ENCODE measurements around the gene ASB18. TPM values are rescaled to one million over a fixed set of nuclear protein-coding genes. Genes with fewer than 3 reads are reported as not detected.
"Not testable (repeated sequence)": the region's sequence is repeated elsewhere in the genome, so short reads cannot be mapped to it uniquely, and the experiment has no call there.

ASB18 gene
- total and polyA plus RNA-seq, 10 donors, result not detected

DNA sequence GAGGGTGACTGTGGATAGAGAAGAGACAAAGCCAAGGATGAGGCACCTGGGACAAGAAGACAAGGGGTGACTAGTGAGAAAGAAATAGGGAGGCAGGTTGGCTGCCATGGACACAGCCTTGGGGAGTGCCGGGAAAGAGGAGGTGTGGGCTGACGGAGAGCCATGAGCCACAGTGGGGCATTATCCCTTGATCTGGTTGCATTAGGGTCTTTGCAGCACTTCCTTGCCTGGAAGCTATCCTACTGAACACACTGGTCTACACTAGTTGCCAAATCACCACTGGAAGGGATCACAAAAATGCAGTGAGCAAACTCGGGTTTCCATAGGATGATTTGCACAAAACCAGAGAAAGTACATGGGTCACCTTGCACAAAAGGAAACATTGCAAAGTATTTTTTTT is 27.7 kb upstream of the ASB18 start:
- Histone ChIP-seq H3K4me1 (no peaks in the 10 kb centered on the region), H3K4me3 (no peak overlapping the region), H3K9me3 (no peaks in the 10 kb centered on the region), H3K27ac (no peak overlapping the region), H3K27me3 (replicated peaks in 1 of 7) (peaks cover 0 to 36% (median 0%) of the 10 kb centered on the region in 7 donors), H3K36me3 (no peaks in the 10 kb centered on the region)
- DNase-seq, result no peak
- TF ChIP-seq POLR2A (IDR thresholded peaks at IDR 0.05) (no peak), POLR2AphosphoS5 (IDR thresholded peaks at IDR 0.05) (no peak)
- TF ChIP-seq, protein P1, sequence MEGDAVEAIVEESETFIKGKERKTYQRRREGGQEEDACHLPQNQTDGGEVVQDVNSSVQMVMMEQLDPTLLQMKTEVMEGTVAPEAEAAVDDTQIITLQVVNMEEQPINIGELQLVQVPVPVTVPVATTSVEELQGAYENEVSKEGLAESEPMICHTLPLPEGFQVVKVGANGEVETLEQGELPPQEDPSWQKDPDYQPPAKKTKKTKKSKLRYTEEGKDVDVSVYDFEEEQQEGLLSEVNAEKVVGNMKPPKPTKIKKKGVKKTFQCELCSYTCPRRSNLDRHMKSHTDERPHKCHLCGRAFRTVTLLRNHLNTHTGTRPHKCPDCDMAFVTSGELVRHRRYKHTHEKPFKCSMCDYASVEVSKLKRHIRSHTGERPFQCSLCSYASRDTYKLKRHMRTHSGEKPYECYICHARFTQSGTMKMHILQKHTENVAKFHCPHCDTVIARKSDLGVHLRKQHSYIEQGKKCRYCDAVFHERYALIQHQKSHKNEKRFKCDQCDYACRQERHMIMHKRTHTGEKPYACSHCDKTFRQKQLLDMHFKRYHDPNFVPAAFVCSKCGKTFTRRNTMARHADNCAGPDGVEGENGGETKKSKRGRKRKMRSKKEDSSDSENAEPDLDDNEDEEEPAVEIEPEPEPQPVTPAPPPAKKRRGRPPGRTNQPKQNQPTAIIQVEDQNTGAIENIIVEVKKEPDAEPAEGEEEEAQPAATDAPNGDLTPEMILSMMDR (IDR thresholded peaks at IDR 0.05 in 8 of 11, conservative IDR thresholded peaks at IDR 0.05 in 3 of 11), result no peak
- WGBS, 5 donors, result 81 to 95% (median 88%) methylated on average over 3 of the region's 3 CpGs
- intact Hi-C loops (cut with DNase I; ENCODE audit: low total_unique reads), result no loop called here

DNA sequence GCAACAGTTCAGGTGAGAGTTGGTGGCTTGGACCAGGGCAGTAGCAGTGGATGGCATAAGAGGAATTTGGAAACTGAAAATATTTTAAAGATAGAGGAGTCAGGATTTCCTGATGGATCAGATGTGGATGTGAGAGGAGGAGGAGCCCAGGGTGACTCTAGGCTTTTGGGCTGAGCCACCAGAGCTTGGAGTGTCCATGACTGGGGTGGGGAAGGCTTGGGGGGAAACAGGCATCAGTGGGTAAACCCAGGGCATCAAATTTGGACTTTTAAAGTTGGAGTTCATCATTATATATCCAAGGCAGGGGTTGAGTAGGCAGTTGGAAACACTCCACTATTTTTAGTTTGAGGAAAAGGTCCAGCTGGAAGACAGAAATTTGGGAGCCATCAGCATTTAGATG is 27.3 kb upstream of the ASB18 start:
- no peak for DNase-seq
- H3K27me3 ChIP-seq (replicated peaks in 1 of 7), result peaks cover 0 to 36% (median 0%) of the 10 kb centered on the region in 7 donors
- no peak overlapping the region for H3K4me3 ChIP-seq
- no peak overlapping the region for H3K27ac ChIP-seq
- intact Hi-C loops (cut with DNase I; ENCODE audit: low total_unique reads), result no loop called here
- TF ChIP-seq, protein P1 (IDR thresholded peaks at IDR 0.05 in 8 of 11, conservative IDR thresholded peaks at IDR 0.05 in 3 of 11), result no peak
- TF ChIP-seq POLR2AphosphoS5 (IDR thresholded peaks at IDR 0.05), result no peak
- TF ChIP-seq POLR2A (IDR thresholded peaks at IDR 0.05), result no peak
- H3K9me3 ChIP-seq, result no peaks in the 10 kb centered on the region
- no peaks in the 10 kb centered on the region for H3K4me1 ChIP-seq
- H3K36me3 ChIP-seq, result no peaks in the 10 kb centered on the region

DNA sequence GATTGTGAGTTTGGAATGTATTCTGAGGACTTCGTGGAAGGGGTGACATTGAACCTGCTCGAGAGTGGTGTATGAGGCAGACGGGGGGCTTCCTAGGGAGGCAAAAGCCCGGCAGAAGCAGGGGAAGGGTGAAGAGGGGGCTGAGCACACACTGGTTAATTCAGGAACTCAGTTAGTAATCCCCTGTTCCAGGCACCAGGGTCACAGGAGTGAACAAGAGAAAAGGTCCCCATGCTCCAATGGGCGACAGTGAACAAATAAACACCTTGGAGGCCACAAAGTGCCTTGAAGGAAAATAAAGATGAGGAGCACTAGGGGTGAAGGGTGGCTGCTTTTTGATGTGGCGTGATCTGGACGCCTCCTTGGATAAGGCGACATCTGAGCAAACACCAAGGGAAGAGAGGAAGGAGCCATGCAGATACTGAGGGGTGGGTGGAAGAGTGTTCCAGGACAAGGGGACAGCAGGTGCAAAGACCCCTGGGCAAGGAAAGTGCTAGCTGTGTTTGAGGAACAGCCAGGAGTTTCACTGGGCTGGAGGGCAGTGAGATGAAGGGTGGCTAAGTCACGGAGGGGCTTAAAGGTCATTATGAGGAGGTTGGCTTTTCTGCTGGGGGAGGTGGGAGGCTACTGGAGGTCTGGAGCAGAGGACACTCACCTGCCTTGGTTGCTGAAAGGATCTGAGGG is 26.7 kb upstream of the ASB18 start:
- H3K4me1 ChIP-seq, result no peaks in the 10 kb centered on the region
- intact Hi-C loops (cut with DNase I; ENCODE audit: low total_unique reads), result no loop called here
- peaks cover 0 to 36% (median 0%) of the 10 kb centered on the region in 7 donors for H3K27me3 ChIP-seq (replicated peaks in 1 of 7)
- H3K4me3 ChIP-seq, result no peak overlapping the region
- H3K36me3 ChIP-seq, result no peaks in the 10 kb centered on the region
- no peaks in the 10 kb centered on the region for H3K9me3 ChIP-seq
- WGBS, 5 donors, result 73 to 85% (median 79%) methylated on average over 9 of the region's 9 CpGs
- DNase-seq, result no peak
- no peak overlapping the region for H3K27ac ChIP-seq
- TF ChIP-seq POLR2AphosphoS5 (IDR thresholded peaks at IDR 0.05) (no peak), POLR2A (IDR thresholded peaks at IDR 0.05) (no peak)
- TF ChIP-seq, protein P1 (IDR thresholded peaks at IDR 0.05 in 8 of 11, conservative IDR thresholded peaks at IDR 0.05 in 3 of 11), result no peak

DNA sequence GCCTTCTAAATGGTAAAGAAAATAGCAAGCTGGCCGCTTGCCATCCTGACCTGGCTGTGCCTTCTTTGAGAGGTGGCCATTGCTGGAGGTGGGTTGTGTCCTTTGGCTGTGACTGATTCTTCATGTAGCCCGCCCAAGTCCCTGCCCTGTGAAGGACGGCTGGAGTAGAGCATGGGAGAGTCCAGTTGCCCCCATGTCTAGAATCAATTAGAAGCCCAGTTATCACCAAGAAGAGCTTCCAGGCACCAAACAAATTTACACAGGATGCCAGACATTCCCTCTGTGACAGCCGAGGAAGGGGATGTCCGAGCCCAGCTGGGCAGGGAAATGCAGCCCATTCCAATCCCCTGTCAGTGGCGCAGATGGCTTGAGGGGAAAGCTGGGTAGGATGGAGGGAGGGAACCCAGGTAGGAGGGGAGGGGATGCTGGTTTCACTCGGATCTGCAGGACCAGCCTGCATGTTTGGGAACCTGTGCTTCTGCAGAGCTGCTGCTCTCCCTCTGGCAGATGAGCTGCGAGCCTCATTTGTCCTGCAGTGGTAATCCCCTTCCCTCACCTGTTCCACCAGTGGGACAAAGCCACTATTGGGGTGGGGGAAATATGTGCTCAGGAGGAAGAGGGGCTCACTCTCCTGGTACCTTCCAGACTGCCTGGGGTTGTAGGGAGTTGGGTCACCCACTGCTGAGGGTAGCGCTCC is 25.7 kb upstream of the ASB18 start:
- no peaks in the 10 kb centered on the region for H3K9me3 ChIP-seq
- no peak for DNase-seq
- H3K36me3 ChIP-seq, result no peaks in the 10 kb centered on the region
- H3K4me3 ChIP-seq, result no peak overlapping the region
- H3K27me3 ChIP-seq (replicated peaks in 1 of 7), result peaks cover 0 to 32% (median 0%) of the 10 kb centered on the region in 7 donors
- TF ChIP-seq POLR2A (IDR thresholded peaks at IDR 0.05) (no peak), POLR2AphosphoS5 (IDR thresholded peaks at IDR 0.05) (no peak)
- TF ChIP-seq, protein P1 (IDR thresholded peaks at IDR 0.05 in 8 of 11, conservative IDR thresholded peaks at IDR 0.05 in 3 of 11), result no peak
- intact Hi-C loops (cut with DNase I; ENCODE audit: low total_unique reads), result no loop called here
- 67 to 80% (median 74%) methylated on average over 6 to 9 of the region's 9 CpGs for WGBS, 5 donors
- H3K27ac ChIP-seq, result no peak overlapping the region
- no peaks in the 10 kb centered on the region for H3K4me1 ChIP-seq

DNA sequence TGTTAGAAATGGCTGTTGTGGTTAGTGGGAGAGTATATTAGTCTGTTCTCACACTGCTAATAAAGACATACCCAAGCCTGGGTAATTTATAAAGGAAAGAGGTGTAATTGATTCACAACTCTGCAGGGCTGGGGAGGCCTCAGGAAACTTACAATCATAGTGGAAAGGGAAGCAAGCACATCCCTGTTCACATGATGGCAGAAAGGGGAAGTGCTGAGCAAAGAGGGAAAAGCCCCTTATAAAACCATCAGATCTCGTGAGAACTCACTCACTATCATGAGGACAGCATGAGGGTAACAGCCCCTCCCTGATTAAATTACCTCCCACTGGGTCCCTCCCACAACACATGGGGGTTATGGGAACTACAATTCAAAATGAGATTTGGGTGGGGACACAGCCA is 24.2 kb upstream of the ASB18 start:
- peaks cover 0 to 32% (median 0%) of the 10 kb centered on the region in 7 donors for H3K27me3 ChIP-seq (replicated peaks in 1 of 7)
- H3K4me3 ChIP-seq; intact Hi-C loops (cut with DNase I; ENCODE audit: low total_unique reads); H3K27ac ChIP-seq; H3K36me3 ChIP-seq; DNase-seq; H3K4me1 ChIP-seq; H3K9me3 ChIP-seq: not testable (repeated sequence)
- WGBS, 5 donors, result 7 to 17% (median 15%) methylated on average over 1 of the region's 1 CpG
